ENCODE results near the gene BCL11B. TPM values are rescaled to one million over a fixed set of nuclear protein-coding genes. Genes with fewer than 3 reads are reported as not detected.

The BCL11B gene
- total and polyA plus RNA-seq, 4 donors, result 0.04 to 0.42 (median 0.16) TPM

- Histone ChIP-seq H3K27me3 (ENCODE audit: control insufficient read depth in 4 of 4, insufficient read depth in 4 of 4, low read length in 3 of 4) (peaks cover 0 to 3% (median 2%) of the 10 kb centered on the region in 4 donors), H3K9ac (ENCODE audit: low read depth in 1 of 2, low read length in 2 of 2) (no peak overlapping the region), H3K4me3 (ENCODE audit: low read depth in 1 of 3, low read length in 3 of 3) (no peak overlapping the region), H3K27ac (ENCODE audit: low read depth in 1 of 2, low read length in 2 of 2) (no peak overlapping the region), H3K9me3 (ENCODE audit: control insufficient read depth in 4 of 4, low read length in 3 of 4) (no peaks in the 10 kb centered on the region), H3K36me3 (ENCODE audit: control insufficient read depth in 4 of 4, insufficient read depth in 3 of 4, low read depth in 1 of 4, low read length in 3 of 4) (no peaks in the 10 kb centered on the region), H3K4me1 (ENCODE audit: control insufficient read depth in 4 of 4, insufficient read depth in 4 of 4, low read length in 3 of 4) (no peaks in the 10 kb centered on the region)
- TF ChIP-seq ATF3 (IDR thresholded peaks at IDR 0.05) (no peak), FOXA1 (IDR thresholded peaks at IDR 0.05) (no peak), REST (IDR thresholded peaks at IDR 0.05) (no peak), RAD21 (IDR thresholded peaks at IDR 0.05) (no peak), NR2F2 (IDR thresholded peaks at IDR 0.05) (no peak), CTCF (IDR thresholded peaks at IDR 0.05; ENCODE audit: low read depth, low read length, missing input control) (no peak), JUND (IDR thresholded peaks at IDR 0.05) (no peak), MAX (IDR thresholded peaks at IDR 0.05) (no peak), RXRA (IDR thresholded peaks at IDR 0.05) (no peak), YY1 (IDR thresholded peaks at IDR 0.05) (no peak), HNF4A (conservative IDR thresholded peaks at IDR 0.05) (no peak), HNF4G (IDR thresholded peaks at IDR 0.05) (no peak), TAF1 (conservative IDR thresholded peaks at IDR 0.05) (no peak), EGR1 (IDR thresholded peaks at IDR 0.05; ENCODE audit: low read depth in 2 of 2) (no peak), SP1 (IDR thresholded peaks at IDR 0.05) (no peak), GABPA (IDR thresholded peaks at IDR 0.05 in 1 of 2, conservative IDR thresholded peaks at IDR 0.05 in 1 of 2) (no peak), FOXA2 (IDR thresholded peaks at IDR 0.05) (no peak), ZBTB33 (IDR thresholded peaks at IDR 0.05) (no peak)
- 70% methylated on average over 27 of the region's 27 CpGs for WGBS
- DNase-seq (ENCODE audit: low spot score), result no peak
These were observed 12.9 kb downstream of the BCL11B start for GRCh38 chr14:99258876-99259726.

Measured in liver (tissue), 9 donors.